COR-L47 (cell line): ENCODE measurements around the gene SNRNP48.

ENCODE experiments used
- DNase-seq: peaks from one replicate; lab custom pipeline; 2025; lab: John Stamatoyannopoulos, UW

The SNRNP48 gene

GRCh38 chr6:7593229-7593628 is 3.2 kb downstream of the SNRNP48 start:
- DNase-seq: no peak

GRCh38 chr6:7594579-7595125 is 4.7 kb downstream of the SNRNP48 start:
- no peak for DNase-seq

GRCh38 chr6:7604003-7604402 is 14.0 kb downstream of the SNRNP48 start:
- no peak for DNase-seq

GRCh38 chr6:7604506-7604905 is 14.5 kb downstream of the SNRNP48 start:
- no peak for DNase-seq

- DNase-seq: peak; percentile 57
Measured at GRCh38 chr6:7615611-7616383, 25.8 kb downstream of the SNRNP48 start.

- DNase-seq: no peak
Measured at GRCh38 chr6:7617801-7618764, 28.1 kb downstream of the SNRNP48 start.

- DNase-seq: no peak
Measured at GRCh38 chr6:7621761-7622160, 31.8 kb downstream of the SNRNP48 start.

- DNase-seq: peak; percentile 41
Measured at GRCh38 chr6:7624796-7625710, 35.1 kb downstream of the SNRNP48 start.

GRCh38 chr6:7628479-7628878 is 38.5 kb downstream of the SNRNP48 start:
- DNase-seq: no peak

GRCh38 chr6:7628909-7629308 is 38.9 kb downstream of the SNRNP48 start:
- DNase-seq: no peak

GRCh38 chr6:7629321-7629720 is 39.3 kb downstream of the SNRNP48 start:
- no peak for DNase-seq

- DNase-seq: no peak
Measured at GRCh38 chr6:7630792-7631191, 40.8 kb downstream of the SNRNP48 start.

GRCh38 chr6:7631466-7631865 is 41.5 kb downstream of the SNRNP48 start:
- DNase-seq: no peak

- no peak for DNase-seq
Measured at GRCh38 chr6:7632501-7633290, 42.7 kb downstream of the SNRNP48 start.

- DNase-seq: no peak
Measured at GRCh38 chr6:7633361-7633760, 43.4 kb downstream of the SNRNP48 start.

- no peak for DNase-seq
Measured at GRCh38 chr6:7636151-7636550, 46.2 kb downstream of the SNRNP48 start.

GRCh38 chr6:7637533-7637932 is 47.5 kb downstream of the SNRNP48 start:
- no peak for DNase-seq

GRCh38 chr6:7639427-7639826 is 49.4 kb downstream of the SNRNP48 start:
- DNase-seq: no peak

GRCh38 chr6:7640016-7640415 is 50.0 kb downstream of the SNRNP48 start:
- DNase-seq: no peak

- no peak for DNase-seq
Measured at GRCh38 chr6:7640607-7641577, 50.9 kb downstream of the SNRNP48 start.
